H1 (cell line): ENCODE results near the gene CDC42BPB. TPM values are rescaled to one million over a fixed set of nuclear protein-coding genes. Genes with fewer than 3 reads are reported as not detected.

Experiments
- CHD7 ChIP-seq: fragments of 300-600 bp; sonication (generic); IDR thresholded peaks from 2 replicates; pipeline ENCODE4 v1.7.1; 2012; ENCODE audit warnings: low read length, moderate library complexity, mild to moderate bottlenecking, inconsistent platforms; ENCODE audit not compliant: insufficient replicate concordance
- POLR2A ChIP-seq, 2 experiments: IDR thresholded peaks; 1 replicate in 1 of 2; 2 replicates in 1 of 2; pipeline ENCODE4 v1.6.1; 2011; ENCODE audit warnings: low read depth in 2 of 2, low read length in 2 of 2, mild to moderate bottlenecking in 2 of 2; ENCODE audit errors: control extremely low read depth in 1 of 2
- RAD21 ChIP-seq, 2 experiments: IDR thresholded peaks in 1 of 2; conservative IDR thresholded peaks in 1 of 2; 2 replicates each; pipeline ENCODE4 v1.6.1; 2011; ENCODE audit warnings: low read depth in 2 of 2, low read length in 2 of 2, improper control_type of control experiment in 1 of 2, inconsistent platforms in 1 of 2, mild to moderate bottlenecking in 1 of 2, moderate library complexity in 1 of 2
- RBBP5 ChIP-seq: IDR thresholded peaks from 2 replicates; pipeline ENCODE4 v1.7.1; 2012; ENCODE audit warnings: low read depth, mild to moderate bottlenecking, inconsistent platforms, low read length, moderate library complexity, borderline replicate concordance
- SIRT6 ChIP-seq: IDR thresholded peaks from one replicate; pipeline ENCODE4 v1.7.1; 2012; ENCODE audit warnings: low read length, inconsistent platforms
- polyA plus RNA-seq, 7 experiments: library from polyadenylated mRNA; depleted of rRNA in 3 of 7; stranded (reverse) in 5 of 7; unstranded in 2 of 7; fragments of >200 nt in 5 of 7; fragments of 200-250 nt in 2 of 7; gene quantifications; 1 replicate in 5 of 7; 2 replicates in 1 of 7; 4 replicates in 1 of 7; pipeline versions ENCODE4 v1.2.1 to v1.2.3, GENCODE V29; 2011 to 2013; ENCODE audit warnings: missing spikeins in 2 of 7, mixed read lengths in 2 of 7
- total RNA-seq: library from RNA; stranded (reverse); fragmentation: NEBNext Ultra II Directional; extraction: Animal tissue kit (Norgen Biotek cat#: 25700); gene quantifications from 2 replicates; pipeline ENCODE4 v1.2.1, GENCODE V29; 2021

Gene CDC42BPB
- total and polyA plus RNA-seq, 2 of the 8 experiments (the other 6 are each of a cell fraction or from before 2014, with no cell fraction given) = 51.2 to 88.2 TPM

- TF ChIP-seq CHD7 (no peak), SIRT6 (no peak), RBBP5 (no peak), POLR2A (IDR thresholded peaks at IDR 0.05; ENCODE audit: control extremely low read depth in 1 of 2, low read depth in 2 of 2, low read length in 2 of 2) (no peak), RAD21 (IDR thresholded peaks at IDR 0.05 in 1 of 2, conservative IDR thresholded peaks at IDR 0.05 in 1 of 2; ENCODE audit: low read depth in 2 of 2, low read length in 2 of 2) (no peak)
- TF ChIP-seq, all 59 proteins: peak for 0
Observed at GRCh38 chr14:103013028-103013427, 44.3 kb downstream of the CDC42BPB start (continued).
